Naive thymus-derived CD8-positive, alpha-beta T cell (primary cell): ENCODE results near the gene CPZ. TPM values are rescaled to one million over a fixed set of nuclear protein-coding genes. Genes with fewer than 3 reads are reported as not detected.

Experiments used
- ATAC-seq, 2 donors: fragments of 150-1000 bp; cut with Tn5 transposase in 1 of 2; sonication (Bioruptor Pico), chemical (Tn5 transposase) in 1 of 2; 1 replicate in 1 of 2; 2 replicates in 1 of 2; pipeline ENCODE4 v1.10.0; 2021; ENCODE audit warnings: mild to moderate bottlenecking in 2 of 2, moderate library complexity in 2 of 2
- POLR2A ChIA-PET: fragments of 350-600 bp; sonication (Branson Sonifier 250); formaldehyde crosslinking; loops from one replicate; lab custom pipeline; 2021; ENCODE audit warnings: antibody characterized with exemption; lab: Charles Lee
- DNase-seq, 10 donors: peaks; one replicate each; pipeline versions ENCODE4 v3.0.0 to v3.0.0-alpha.2; 2020 to 2022
- H3K27ac Mint-ChIP-seq, 10 donors: one replicate each; pipeline ENCODE4 v1.8.0; 2020 to 2022; ENCODE audit warnings: mild to moderate bottlenecking in 10 of 10, mixed read lengths in 10 of 10, moderate library complexity in 4 of 10, inconsistent platforms in 1 of 10
- H3K27me3 Mint-ChIP-seq, 5 donors: one replicate each; pipeline ENCODE4 v1.8.0; 2021 to 2022; ENCODE audit warnings: mixed read lengths in 5 of 5
- H3K36me3 Mint-ChIP-seq, 3 donors: one replicate each; pipeline ENCODE4 v1.8.0; 2020 to 2022; ENCODE audit warnings: mixed read lengths in 3 of 3, mild to moderate bottlenecking in 2 of 3, inconsistent platforms in 1 of 3
- H3K4me1 Mint-ChIP-seq, 4 donors: one replicate each; pipeline ENCODE4 v1.8.0; 2021 to 2022; ENCODE audit warnings: mixed read lengths in 4 of 4
- H3K4me3 Mint-ChIP-seq, 10 donors: one replicate each; pipeline ENCODE4 v1.8.0; 2020 to 2022; ENCODE audit warnings: mild to moderate bottlenecking in 10 of 10, mixed read lengths in 10 of 10, moderate library complexity in 6 of 10, inconsistent platforms in 1 of 10
- H3K9me3 Mint-ChIP-seq, 9 donors: one replicate each; pipeline ENCODE4 v1.8.0; 2020 to 2022; ENCODE audit warnings: mixed read lengths in 9 of 9, mild to moderate bottlenecking in 3 of 9, inconsistent platforms in 1 of 9, moderate library complexity in 1 of 9
- polyA plus RNA-seq, 3 donors: library from polyadenylated mRNA; unstranded; fragments of 300-500 nt; fragmentation: Illumina TruSeq; gene quantifications; one replicate each; pipeline ENCODE4 v1.2.3, GENCODE V29; 2021
- total RNA-seq, 8 experiments: library from RNA in 2 of 8; stranded (reverse) in 2 of 8; gene quantifications; one replicate each; pipeline ENCODE4 v1.2.3 and lab custom pipeline; 2021 to 2026

CPZ gene
- total and polyA plus RNA-seq, 5 experiments from 2014 or later: not detected

- Mint-ChIP-seq H3K4me1 (no peaks in the 10 kb centered on the region), H3K4me3 (no peak overlapping the region), H3K27me3 (peaks cover 2 to 17% (median 10%) of the 10 kb centered on the region in 5 donors), H3K27ac (no peak overlapping the region), H3K36me3 (no peaks in the 10 kb centered on the region), H3K9me3 (peaks cover 0 to 18% (median 5%) of the 10 kb centered on the region in 9 donors)
- DNase-seq: no peak
- ATAC-seq: no peak
- POLR2A ChIA-PET: no interaction called here
Observed at GRCh38 chr4:8655411-8656184, 63.0 kb downstream of the CPZ start.

- Mint-ChIP-seq H3K27me3 (peaks cover 5 to 21% (median 13%) of the 10 kb centered on the region in 5 donors), H3K4me3 (no peak overlapping the region), H3K27ac (no peak overlapping the region), H3K36me3 (no peaks in the 10 kb centered on the region), H3K4me1 (no peaks in the 10 kb centered on the region), H3K9me3 (peaks cover 0 to 18% (median 5%) of the 10 kb centered on the region in 9 donors)
- POLR2A ChIA-PET: no interaction called here
- no peak for DNase-seq
- ATAC-seq: no peak
Observed at GRCh38 chr4:8656185-8656517, 63.6 kb downstream of the CPZ start.

GRCh38 chr4:8656711-8657380 lies 64.3 kb downstream of the CPZ start:
- Mint-ChIP-seq H3K9me3 (peaks cover 0 to 18% (median 5%) of the 10 kb centered on the region in 9 donors), H3K4me1 (no peaks in the 10 kb centered on the region), H3K27me3 (peaks cover 5 to 23% (median 13%) of the 10 kb centered on the region in 5 donors), H3K4me3 (no peak overlapping the region), H3K27ac (no peak overlapping the region), H3K36me3 (no peaks in the 10 kb centered on the region)
- POLR2A ChIA-PET: no interaction called here
- DNase-seq: no peak
- no peak for ATAC-seq

GRCh38 chr4:8657381-8658088 lies 65.0 kb downstream of the CPZ start:
- Mint-ChIP-seq H3K36me3 (no peaks in the 10 kb centered on the region), H3K27me3 (peaks cover 5 to 30% (median 15%) of the 10 kb centered on the region in 5 donors), H3K27ac (no peak overlapping the region), H3K4me1 (no peaks in the 10 kb centered on the region), H3K9me3 (peaks cover 0 to 18% (median 4%) of the 10 kb centered on the region in 9 donors), H3K4me3 (no peak overlapping the region)
- POLR2A ChIA-PET: no interaction called here
- no peak for DNase-seq
- ATAC-seq: no peak

- Mint-ChIP-seq H3K9me3 (peaks cover 0 to 2% (median 0%) of the 10 kb centered on the region in 9 donors), H3K36me3 (no peaks in the 10 kb centered on the region), H3K4me1 (no peaks in the 10 kb centered on the region), H3K4me3 (no peak overlapping the region), H3K27me3 (peaks cover 7 to 48% (median 22%) of the 10 kb centered on the region in 5 donors), H3K27ac (no peak overlapping the region)
- POLR2A ChIA-PET: no interaction called here
- no peak for DNase-seq
- ATAC-seq: no peak
Observed at GRCh38 chr4:8662776-8663175, 70.2 kb downstream of the CPZ start.

GRCh38 chr4:8664031-8664805 lies 71.7 kb downstream of the CPZ start:
- no peaks in the 10 kb centered on the region for H3K36me3 Mint-ChIP-seq
- DNase-seq (no peak), ATAC-seq (no peak)
- no peak overlapping the region for H3K27ac Mint-ChIP-seq
- H3K9me3 Mint-ChIP-seq: peaks cover 0 to 10% (median 0%) of the 10 kb centered on the region in 9 donors
- no peaks in the 10 kb centered on the region for H3K4me1 Mint-ChIP-seq
- POLR2A ChIA-PET: no interaction called here
- H3K27me3 Mint-ChIP-seq: peaks cover 8 to 41% (median 17%) of the 10 kb centered on the region in 5 donors
- no peak overlapping the region for H3K4me3 Mint-ChIP-seq

- Mint-ChIP-seq H3K4me3 (no peak overlapping the region), H3K9me3 (peaks cover 0 to 10% (median 0%) of the 10 kb centered on the region in 9 donors), H3K4me1 (no peaks in the 10 kb centered on the region), H3K27me3 (peaks cover 8 to 41% (median 17%) of the 10 kb centered on the region in 5 donors), H3K36me3 (no peaks in the 10 kb centered on the region), H3K27ac (no peak overlapping the region)
- ATAC-seq: no peak
- POLR2A ChIA-PET: no interaction called here
- no peak for DNase-seq
Observed at GRCh38 chr4:8664976-8665375, 72.4 kb downstream of the CPZ start.

GRCh38 chr4:8665406-8666360 lies 73.1 kb downstream of the CPZ start:
- no peak overlapping the region for H3K27ac Mint-ChIP-seq
- DNase-seq: no peak
- peaks cover 0 to 10% (median 0%) of the 10 kb centered on the region in 9 donors for H3K9me3 Mint-ChIP-seq
- no peaks in the 10 kb centered on the region for H3K36me3 Mint-ChIP-seq
- no peak overlapping the region for H3K4me3 Mint-ChIP-seq
- no peaks in the 10 kb centered on the region for H3K4me1 Mint-ChIP-seq
- ATAC-seq: no peak
- peaks cover 5 to 35% (median 13%) of the 10 kb centered on the region in 5 donors for H3K27me3 Mint-ChIP-seq
- POLR2A ChIA-PET: no interaction called here

- no peak for DNase-seq
- POLR2A ChIA-PET: no interaction called here
Observed at GRCh38 chr4:8666581-8666980, 74.0 kb downstream of the CPZ start.

More at GRCh38 chr4:8666581-8666980, 74.0 kb downstream of the CPZ start:
- H3K4me1 Mint-ChIP-seq: no peaks in the 10 kb centered on the region
- H3K27me3 Mint-ChIP-seq: peaks cover 5 to 38% (median 11%) of the 10 kb centered on the region in 5 donors
- no peak overlapping the region for H3K27ac Mint-ChIP-seq
- H3K36me3 Mint-ChIP-seq: no peaks in the 10 kb centered on the region
- H3K4me3 Mint-ChIP-seq: no peak overlapping the region
- no peak for ATAC-seq
- peaks cover 0 to 10% (median 0%) of the 10 kb centered on the region in 9 donors for H3K9me3 Mint-ChIP-seq
